ENCODE measurements around the gene PRR3.
A peak's percentile ranks its signal among the peaks of the same experiment; 100 is the strongest.

Gene PRR3

DNA sequence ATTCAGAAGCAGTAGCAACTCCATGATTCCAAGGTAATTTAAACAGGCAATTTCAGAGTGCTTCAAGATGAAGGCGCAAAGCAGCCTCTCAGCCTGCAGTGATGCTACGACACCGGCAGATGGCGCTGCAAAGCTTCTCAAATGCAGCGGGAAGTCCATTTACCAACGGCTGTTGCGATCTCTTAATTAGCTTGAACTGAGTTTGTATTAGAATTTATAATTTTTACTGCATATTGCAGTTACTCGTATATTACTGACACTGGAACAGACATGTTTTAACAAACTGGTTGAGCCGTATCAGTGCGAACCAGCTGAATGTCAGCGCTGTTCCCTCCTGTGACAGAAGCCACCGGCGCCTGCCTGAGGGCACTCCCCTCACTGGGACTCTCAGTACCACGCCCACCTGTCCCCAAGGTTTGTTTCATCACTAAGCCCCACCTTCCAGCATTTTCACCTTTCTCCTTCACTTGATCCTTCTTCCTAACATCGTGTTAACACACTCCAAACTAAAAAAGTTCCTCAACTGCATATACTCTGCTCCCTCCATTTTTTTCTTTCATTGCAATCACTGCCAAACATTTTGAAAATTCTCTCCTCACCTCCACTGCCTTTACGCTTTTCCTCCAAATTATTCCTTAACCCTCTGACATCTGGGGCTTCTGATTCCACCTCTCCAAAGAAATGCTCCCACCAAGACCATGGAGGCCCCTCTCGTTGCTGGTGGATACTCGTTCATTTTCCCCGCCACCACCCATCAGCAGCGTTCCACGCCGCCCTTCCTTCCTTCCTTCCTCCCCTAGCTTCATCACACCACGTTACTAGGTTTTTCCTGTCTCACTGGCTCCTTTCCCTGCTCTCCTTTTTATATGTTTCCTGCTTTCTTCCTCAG, 15.3 kb upstream of the PRR3 start:
- FAIRE-seq, result peak; percentile 97

DNA sequence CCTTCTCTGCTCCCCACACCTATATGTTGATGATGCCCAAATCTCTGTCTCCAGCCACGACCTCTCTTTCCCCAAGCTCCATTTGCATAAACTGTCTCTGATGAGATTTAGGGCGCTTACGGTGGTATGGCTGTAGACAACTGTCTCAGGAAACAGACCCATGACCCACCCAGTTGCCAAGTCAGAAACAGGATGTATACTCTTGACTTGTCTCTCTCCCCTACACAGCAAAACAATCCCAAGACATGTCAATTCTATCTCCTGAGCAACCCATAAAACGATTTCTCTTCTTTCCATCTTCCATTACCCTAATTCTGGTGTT, 14.7 kb upstream of the PRR3 start:
- no peak for FAIRE-seq

DNA sequence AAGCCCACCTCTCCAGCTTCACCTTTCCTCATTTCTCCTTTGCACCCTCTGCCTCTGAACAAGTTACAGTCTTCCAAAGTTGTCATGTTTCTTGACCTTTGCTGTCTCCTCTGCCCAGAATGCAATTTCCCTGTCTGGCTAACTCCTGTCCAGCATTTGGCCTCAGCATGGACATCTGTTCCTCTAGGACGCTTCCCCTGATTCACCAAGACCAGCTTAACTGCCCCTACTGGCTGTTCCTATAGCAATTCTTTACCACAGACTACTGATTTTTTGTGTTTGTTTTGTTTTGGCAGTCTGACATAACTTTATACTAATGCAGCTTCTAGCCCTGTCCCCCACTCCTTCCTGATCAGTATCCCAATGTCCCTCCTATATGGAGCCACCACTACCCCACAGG, 14.2 kb upstream of the PRR3 start:
- no peak for FAIRE-seq

DNA sequence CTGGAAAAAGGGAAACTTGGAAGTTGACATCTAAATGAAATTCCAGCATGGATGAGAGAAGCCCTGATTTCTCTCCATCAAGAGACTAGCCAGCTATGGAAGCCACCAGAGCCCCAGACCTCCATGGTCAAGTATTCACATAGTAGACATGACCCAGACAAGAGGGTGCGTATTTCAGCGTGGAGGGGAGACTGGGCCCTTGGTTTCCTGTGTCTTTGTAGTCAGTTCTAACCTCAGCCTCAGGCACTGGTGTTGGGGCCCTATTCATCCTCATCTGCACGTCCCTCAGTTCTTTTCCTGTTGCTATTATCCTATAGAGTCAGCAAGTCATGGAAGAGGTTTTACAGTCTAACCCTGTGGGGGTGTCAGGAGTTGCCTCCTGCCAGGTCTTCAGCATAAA, 13.3 kb upstream of the PRR3 start:
- no peak for FAIRE-seq

DNA sequence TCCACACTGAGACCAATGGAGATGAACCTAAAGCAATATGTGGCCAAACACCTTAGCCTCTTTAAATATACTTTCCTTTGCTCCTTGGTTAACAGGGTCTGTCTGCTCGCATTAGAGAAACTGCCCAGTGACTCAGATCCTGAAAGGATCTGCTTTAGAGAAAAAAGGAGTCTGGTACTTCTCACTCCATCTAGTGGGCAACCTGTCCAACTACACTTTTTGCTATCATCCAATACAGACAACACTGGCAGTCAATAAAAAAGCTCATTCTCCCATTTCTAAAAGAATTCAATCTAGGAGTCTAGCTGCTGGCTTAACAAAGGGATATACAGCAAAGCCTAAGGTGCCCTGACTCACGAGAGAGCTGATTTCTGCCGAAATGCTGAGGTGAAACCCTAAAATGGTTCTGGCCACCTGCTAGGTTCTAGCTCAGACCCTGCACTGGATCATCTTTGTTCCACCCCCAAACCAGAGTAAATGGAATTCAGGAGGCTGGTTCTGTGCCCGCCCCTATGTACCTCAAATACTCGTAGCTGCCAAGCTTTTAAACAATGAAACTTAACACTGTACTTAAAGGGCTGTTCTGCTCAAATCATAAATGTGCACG, 12.3 kb upstream of the PRR3 start:
- FAIRE-seq, result peak; percentile 95

DNA sequence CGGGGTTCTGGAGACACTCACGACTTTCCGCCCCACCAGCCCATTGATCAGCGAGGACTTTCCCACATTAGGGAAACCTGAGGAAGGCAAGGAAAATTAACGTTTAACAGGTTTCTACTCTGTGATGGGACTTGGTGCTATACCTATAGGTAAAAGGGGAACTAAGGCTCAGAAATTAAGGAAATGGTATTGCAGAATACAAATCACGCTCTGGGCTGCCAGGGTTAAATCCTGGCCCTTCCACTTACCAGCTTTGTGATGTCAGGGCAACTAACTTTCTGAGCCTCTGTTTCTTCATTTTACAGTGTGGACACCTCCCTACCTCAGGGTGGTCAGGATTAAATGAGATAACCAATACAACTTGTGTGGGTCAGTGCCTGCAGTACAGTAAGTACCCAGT, 9.6 kb upstream of the PRR3 start:
- FAIRE-seq, result no peak

DNA sequence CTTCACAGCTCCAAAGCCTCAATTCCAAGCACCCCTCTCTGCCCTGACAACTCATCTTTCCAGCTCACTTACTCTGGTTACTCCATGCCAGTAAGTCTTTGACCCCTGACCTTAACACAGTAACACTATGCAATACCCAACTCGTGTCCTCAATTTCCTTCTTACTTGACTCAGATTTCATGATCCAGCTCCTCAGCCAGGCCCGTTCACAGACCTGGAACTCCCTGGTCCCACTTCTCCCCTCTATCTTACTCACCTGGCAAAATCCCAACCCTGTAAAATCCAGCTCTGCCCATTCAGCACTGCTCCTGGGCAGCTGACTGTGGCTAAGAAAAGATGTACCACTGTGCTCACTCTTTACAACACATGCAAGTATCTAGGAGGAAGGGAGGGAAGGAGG, 8.7 kb upstream of the PRR3 start:
- no peak for FAIRE-seq

DNA sequence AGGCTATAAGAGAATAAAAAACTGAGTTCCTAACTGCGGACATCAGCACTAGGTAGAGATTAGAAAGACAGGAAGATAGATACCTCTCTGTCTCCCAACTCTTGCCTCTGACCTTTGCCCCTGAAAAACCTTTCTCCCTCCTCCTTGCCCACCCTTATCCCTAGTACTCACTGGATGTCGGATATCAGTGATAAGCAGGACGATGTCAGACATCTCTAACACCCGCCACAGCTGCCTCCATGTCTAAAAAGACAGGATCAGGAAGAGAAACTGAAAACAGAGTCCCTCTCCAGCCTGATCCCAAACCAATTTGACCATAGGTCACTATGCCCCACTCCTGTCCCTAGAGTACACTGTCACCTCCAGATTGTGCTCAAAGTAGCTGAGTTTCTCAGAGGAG, 2.7 kb upstream of the PRR3 start:
- FAIRE-seq, result no peak

DNA sequence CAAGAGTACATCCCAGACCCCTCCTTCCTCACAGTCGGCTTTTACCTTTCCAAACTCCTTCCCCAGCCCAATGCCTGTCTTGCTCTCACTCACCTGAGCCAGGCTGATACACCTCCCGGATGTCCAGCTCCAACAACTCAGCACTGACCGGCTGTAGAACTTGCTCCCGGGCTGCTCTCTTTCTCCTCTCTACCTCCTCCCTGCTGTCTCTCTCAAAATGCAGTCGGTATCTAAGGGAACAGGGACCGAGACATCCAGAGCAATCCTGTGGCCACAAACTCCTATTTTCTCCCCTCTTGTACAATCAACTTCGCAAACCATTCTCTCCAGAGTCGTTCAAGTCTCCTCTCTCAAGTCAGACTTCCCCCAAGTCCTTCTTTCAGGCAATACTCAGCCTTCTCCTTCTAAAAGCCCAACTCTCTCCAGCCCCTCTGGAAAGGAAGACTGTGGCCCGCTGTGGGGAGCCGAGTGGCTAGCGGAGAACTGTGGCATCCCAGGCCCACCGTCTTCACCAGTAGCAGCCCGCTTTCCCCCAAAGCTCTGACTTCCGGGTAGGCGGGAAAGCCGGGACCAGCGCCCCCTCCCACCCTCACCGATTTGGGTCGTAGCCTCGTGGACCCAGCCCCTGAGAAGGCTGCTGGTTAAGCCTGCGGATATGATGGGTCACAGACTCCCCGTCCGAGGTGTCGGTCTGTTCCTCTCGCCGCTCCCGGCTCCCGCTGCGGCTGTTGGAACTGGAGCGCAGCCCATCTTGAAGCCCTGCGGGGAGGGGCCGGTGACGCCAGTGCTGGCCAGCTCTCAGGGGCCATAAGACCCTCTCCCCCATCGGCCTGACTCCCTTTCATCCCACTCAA, 1.9 kb upstream of the PRR3 start:
- FAIRE-seq, result no peak

DNA sequence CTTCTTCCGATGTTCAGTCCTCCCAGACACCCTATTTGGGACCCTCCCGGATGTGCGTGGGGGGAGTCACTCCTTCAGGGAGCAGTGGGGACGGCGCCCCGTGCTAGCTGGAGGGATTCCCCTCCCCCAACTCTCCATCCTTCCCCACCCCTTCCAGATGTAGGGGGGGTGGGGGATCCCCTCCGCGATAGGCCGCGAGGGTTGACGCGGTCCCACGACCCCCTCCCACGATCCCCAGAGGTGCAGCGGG, 1.4 kb upstream of the PRR3 start:
- no peak for FAIRE-seq

DNA sequence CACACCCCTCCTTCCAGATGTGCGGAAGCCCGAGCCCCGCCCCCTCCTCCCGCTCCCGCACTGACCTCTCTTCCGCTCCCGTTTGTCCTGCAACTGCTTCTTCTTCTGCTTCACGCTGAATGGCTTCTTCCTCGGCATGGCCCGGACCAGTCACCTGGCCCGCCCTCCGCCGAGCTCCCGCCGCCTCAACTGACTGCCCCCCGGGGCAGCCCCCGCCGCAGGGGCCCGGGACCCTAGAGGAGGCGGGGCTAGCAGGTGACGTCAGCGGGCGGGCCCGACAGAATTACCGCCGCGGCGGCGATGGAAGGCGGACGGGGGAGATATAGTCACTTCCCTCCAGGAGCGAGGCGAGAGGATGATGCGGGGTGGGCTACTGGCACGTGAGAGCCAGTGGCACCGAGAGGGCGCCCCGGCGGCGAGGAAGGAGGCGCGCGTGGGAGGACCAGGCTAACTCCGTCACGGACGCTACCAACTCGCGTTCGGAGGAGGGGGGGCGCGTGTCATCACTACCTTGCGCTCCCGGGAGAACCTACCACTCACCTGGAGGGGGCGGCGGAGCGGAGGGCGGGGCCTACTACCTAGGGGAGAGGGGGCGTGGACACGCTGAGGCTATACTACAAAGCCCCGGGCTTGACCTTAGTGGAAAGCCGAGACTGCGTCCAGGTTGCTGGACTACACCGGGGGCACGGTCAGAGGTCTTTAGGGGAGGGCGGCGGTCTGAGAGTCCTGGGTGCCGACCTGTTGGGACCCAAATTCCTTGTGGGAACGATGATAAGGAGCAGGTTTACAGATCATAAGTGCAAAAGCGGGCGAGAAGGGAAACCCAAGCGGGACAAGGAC, 809 bp upstream of the PRR3 start, which contains the start of gene GNL1:
TSS of gene GNL1 (minus strand) at position 424 of the 840 bp plus-strand sequence. CDS start at position 138, 286 bp downstream.
- no peak for FAIRE-seq

DNA sequence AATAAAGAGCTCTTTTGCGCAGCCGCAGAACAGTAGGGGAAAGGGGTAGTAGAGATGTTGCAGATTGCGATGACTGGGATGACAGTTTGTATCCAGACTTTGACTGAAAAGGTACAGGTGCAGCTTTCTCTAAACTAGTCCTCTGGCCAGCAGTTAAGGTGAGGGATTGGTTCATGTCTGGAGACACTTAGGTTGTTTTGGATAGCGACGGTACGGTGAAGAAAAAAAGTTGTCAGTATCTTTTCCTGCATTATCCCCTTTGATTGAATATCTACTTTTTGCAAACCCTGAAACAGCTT, 537 bp downstream of the PRR3 start:
- no peak for FAIRE-seq

DNA sequence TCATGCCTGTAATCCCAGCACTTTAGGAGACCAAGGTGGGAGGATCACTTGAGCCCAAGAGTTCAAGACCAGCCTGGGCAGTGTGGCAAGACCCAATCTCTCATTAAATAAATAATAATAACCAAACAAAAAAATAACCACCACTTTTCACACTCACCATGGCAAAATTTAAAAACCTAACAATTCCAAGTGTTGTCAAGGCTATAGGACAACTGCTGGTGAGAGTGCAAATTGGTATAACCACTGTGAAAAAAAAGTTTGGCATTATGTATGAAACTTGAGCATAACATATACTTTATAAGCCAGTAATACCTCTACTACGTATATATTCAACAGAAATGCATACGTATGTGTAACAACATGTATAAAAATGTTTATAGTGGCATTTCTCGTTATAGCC, 3.8 kb downstream of the PRR3 start:
- FAIRE-seq, result no peak

DNA sequence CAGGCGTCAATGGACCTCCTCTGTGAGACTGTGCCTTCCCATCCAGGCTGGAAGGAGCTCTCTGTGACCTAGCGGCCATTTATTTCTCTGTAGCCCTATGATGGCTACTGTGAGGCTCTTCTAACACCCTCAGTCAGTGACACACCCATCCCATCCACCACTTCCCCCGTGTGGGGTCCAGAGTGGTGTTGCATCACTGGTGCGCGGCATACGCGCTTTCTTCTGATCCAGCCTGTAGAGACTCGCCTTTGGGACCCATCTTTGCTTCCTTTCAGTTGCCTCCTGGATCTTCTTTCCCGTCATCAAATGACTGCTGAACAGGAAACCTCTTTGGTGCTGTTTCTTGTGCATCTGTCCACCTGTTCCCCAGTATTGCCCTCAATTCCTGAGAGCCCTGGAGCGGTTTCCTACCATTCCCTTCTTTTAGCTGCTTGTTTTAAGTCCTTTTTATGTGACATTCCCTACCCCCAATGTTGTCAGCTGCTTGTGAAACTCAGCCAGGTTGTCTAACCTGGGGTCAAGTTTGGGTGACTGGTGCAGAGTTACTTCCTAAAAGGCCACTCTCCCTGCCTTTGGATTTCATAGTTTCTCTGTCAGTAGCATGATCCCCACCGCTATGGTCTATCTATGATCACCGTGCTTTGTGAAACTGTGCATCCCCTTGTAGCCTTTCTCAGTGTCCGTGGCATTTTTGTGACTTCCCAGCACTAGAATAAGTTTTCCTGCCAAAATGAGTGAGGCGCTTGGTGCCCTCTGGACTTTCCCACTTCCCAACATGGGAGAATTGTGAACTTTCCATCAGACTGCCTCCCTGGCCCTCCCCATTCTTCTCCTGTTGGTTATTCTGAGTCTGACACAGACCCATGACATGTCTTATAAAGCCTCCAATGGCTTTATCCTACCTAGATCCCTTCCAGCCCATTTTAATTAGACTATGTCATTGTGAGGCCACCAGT, 5.7 kb downstream of the PRR3 start:
- no peak for FAIRE-seq

DNA sequence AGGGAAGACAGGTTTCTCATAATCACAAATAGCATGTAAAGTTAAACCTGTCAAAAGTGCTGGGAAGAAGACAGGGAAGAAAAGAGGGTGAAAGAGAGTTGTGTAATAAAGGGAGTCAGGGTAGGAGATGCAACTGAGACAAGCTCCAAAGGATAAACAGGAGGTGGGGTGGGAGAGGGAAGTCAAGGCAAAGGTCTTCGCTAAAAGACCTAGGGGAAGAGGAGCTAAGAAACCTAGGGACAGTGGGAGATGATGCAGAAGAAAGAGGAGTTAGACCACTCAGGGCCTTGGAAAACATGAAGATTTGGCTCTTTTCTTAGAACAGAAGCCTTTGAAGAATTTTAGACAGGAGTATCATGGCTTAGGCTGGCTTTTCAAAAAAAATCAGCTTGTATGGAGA, 7.0 kb downstream of the PRR3 start:
- FAIRE-seq, result no peak

DNA sequence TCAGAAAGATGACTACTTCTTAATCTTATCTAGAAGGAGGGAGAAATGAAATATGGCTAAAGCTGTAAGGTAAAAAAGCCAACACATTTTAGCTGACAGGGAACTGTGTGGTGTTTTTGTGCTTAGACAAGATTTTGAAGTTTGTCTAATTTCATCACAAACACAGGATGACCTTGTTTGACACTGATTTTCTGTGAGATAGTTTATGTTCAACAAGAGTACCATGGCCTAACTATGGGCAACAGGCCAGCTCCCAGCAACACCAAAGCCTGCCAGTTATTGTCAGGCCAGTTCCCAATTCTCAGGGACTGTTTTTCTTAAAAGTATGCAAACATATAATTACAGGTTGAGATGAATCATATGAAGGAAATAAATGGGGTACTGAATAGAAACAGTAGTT, 8.7 kb downstream of the PRR3 start:
- no peak for FAIRE-seq

DNA sequence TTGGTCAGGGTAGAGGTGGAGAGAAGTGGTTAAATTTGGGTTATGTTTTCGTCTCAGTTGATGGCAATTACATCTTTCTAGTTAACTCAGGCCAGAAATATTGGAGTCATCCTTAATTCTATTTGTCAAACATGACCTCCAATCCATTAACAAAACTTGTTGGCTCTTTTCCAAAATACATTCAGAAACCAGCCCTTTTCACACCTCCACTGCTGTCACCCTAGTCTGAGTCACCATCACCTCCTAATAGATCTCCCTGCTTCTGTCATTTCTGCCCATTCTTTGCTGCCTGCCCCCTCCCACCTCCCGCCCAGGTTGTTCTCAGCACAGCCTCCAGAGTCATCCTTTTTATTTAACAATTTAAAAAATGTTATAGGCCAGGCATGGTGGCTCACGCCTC, 11.2 kb downstream of the PRR3 start:
- FAIRE-seq, result no peak

DNA sequence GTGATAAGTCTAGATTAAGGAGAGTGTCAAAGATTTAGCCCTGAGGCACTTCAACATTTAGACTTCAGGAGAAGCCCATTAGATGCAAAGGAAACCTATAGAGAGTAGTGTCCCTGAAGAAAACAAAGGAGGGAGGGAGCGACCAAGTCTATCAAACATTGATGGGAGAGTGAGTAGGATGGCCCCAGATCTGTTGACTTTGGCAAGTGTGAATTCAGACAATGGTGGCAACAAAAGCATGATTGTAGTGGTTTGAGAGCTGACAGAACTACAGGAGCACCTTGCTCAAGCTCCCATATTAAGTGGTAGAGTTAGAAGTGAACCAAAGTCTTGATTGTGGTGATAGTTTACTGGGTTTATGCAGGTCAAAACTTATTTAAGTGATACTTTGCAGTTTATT, 13.2 kb downstream of the PRR3 start:
- no peak for FAIRE-seq

DNA sequence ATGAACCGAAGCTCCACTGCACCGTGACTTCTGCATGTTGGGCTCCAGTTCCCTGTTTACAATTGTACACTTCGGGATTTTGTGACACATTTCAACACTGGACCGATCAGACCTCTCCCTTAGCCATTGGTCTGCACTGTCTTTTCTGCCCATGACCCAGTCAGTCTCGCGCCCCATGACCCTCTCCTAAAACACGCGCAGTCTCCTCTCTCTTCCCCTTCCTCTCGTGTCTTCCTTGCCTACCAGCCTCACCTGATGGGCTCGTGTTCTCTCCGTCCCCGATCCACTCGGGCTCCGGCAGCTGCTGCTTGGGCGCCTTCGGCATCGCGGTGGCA, 13.6 kb downstream of the PRR3 start:
- no peak for FAIRE-seq

DNA sequence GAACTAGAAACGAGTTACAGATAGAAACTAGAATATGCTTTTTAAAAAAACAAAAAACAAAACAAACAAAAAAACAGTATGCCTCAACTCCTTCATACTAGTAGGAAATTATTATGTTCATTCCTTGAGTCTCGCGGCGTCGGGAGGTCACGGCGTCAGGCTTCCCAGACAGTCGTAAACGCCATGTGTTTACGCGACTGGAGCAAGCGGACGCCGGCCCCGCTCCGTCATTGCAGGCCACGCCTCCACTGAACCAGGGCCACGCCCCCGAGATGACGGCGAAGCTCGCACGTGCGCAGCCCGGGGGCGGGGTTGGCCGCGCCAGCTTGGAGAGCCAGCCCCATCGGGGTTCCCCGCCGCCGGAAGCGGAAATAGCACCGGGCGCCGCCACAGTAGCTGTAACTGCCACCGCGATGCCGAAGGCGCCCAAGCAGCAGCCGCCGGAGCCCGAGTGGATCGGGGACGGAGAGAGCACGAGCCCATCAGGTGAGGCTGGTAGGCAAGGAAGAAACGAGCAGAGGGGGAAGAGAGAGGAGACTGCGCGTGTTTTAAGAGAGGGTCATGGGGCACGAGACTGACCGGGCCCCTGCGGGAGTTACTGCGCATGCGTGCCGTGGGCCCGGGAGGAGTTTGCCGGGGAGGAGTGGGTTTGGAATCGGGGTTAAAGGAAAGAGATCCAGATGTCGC, 14.1 kb downstream of the PRR3 start, which contains the start of gene ABCF1:
TSS of gene ABCF1 (plus strand) at position 368 of the 687 bp plus-strand sequence. CDS start at position 414, 46 bp downstream.
- no peak for FAIRE-seq

DNA sequence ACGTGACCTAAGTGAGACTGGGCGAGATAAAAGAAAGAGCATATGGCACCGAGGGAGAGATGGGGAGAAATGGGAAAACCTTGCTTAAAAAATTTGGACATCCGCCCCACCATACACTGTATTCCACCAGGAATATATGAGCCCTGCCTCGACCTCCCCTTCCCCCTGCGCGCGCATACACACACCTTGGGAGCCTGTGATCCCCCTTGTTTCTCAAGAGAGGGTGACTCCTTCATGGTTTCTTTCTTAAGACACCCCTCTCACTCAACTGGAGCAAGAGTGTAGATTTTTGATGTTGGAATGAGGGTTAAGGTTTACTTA, 14.6 kb downstream of the PRR3 start:
- FAIRE-seq, result no peak

DNA sequence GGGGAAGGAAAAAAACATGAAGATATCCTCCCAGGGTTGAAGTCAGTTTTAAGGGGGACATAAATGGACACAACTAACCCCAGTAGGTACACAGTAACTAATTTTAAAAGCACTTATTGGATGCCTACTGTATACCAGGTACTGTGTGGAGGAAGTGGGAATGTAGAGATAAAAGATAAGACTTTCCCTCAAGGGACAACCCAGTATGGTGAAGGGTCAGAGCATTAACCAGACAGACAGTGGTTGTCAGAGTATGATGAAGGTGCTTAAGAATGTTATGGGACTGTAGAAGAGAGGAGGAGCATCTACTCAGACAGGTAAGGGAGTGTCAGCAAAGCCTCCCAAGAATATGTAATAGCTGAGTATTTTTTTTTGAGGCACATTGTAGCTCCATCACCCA, 15.1 kb downstream of the PRR3 start:
- FAIRE-seq, result no peak
